OCI-LY1 (cell line): ENCODE data around the gene PERCC1.
"Not testable (repeated sequence)": the region's sequence is repeated elsewhere in the genome, so short reads cannot be mapped to it uniquely, and the experiment has no call there.

ENCODE experiments used
- H2AFZ ChIP-seq: fragments of 200-600 bp; sonication (generic), shearing (Covaris generic); 2 replicates; pipeline ENCODE4 v1.6.0; 2014; ENCODE audit warnings: antibody characterized with exemption, mild to moderate bottlenecking, low read length
- H3F3A ChIP-seq: fragments of 200-600 bp; sonication (generic), shearing (Covaris generic); 2 replicates; pipeline ENCODE4 v1.6.0; 2014; ENCODE audit warnings: mild to moderate bottlenecking, antibody characterized with exemption, low read length, moderate library complexity; ENCODE audit not compliant: insufficient read depth
- H3K27ac ChIP-seq: fragments of 200-600 bp; sonication (generic); 2 replicates; pipeline ENCODE4 v1.5.1; 2014; ENCODE audit warnings: low read length, mixed run types, mild to moderate bottlenecking, low read depth; ENCODE audit not compliant: poor library complexity, severe bottlenecking
- H3K27me3 ChIP-seq: fragments of 200-600 bp; sonication (generic); 2 replicates; pipeline ENCODE4 v1.6.0; 2014; ENCODE audit warnings: antibody characterized with exemption, mild to moderate bottlenecking, low read length, moderate library complexity; ENCODE audit not compliant: insufficient read depth
- H3K36me3 ChIP-seq: fragments of 200-600 bp; sonication (generic); 2 replicates; pipeline ENCODE4 v1.6.1; 2014; ENCODE audit warnings: mild to moderate bottlenecking, antibody characterized with exemption, low read length, moderate library complexity, mixed read lengths; ENCODE audit not compliant: insufficient read depth
- H3K4me1 ChIP-seq: fragments of 200-600 bp; sonication (generic); 2 replicates; pipeline ENCODE4 v1.5.1; 2014; ENCODE audit warnings: mild to moderate bottlenecking, low read length, moderate library complexity; ENCODE audit not compliant: insufficient read depth, severe bottlenecking
- H3K4me2 ChIP-seq: fragments of 200-600 bp; sonication (generic), shearing (Covaris generic); 2 replicates; pipeline ENCODE4 v1.6.1; 2014; ENCODE audit warnings: low read length
- H3K4me3 ChIP-seq: fragments of 200-600 bp; sonication (generic); 2 replicates; pipeline ENCODE4 v1.5.1; 2014; ENCODE audit warnings: low read length, low read depth, mild to moderate bottlenecking, mixed read lengths; ENCODE audit not compliant: poor library complexity, severe bottlenecking
- H3K79me2 ChIP-seq: fragments of 200-600 bp; shearing (Covaris generic); 2 replicates; pipeline ENCODE4 v1.6.1; 2016; ENCODE audit warnings: mixed run types, low read length, mixed read lengths; ENCODE audit not compliant: insufficient read depth
- H3K9ac ChIP-seq: fragments of 200-600 bp; sonication (generic), shearing (Covaris generic); 2 replicates; pipeline ENCODE4 v1.6.1; 2014; ENCODE audit warnings: mild to moderate bottlenecking, low read length, mixed read lengths
- H3K9me2 ChIP-seq: fragments of 200-600 bp; sonication (generic), shearing (Covaris generic); 2 replicates; pipeline ENCODE4 v1.6.1; 2014; ENCODE audit warnings: low read depth, mild to moderate bottlenecking, low read length, mixed read lengths
- H3K9me3 ChIP-seq: fragments of 200-600 bp; shearing (Covaris generic); 2 replicates; pipeline ENCODE4 v1.6.1; 2014; ENCODE audit warnings: low read length, mixed read lengths
- H4K20me1 ChIP-seq: fragments of 200-600 bp; sonication (generic), shearing (Covaris generic); 2 replicates; pipeline ENCODE4 v1.6.0; 2016; ENCODE audit warnings: mild to moderate bottlenecking, low read length; ENCODE audit not compliant: insufficient read depth
- CTCF ChIP-seq: fragments of 200-600 bp; sonication (generic), shearing (Covaris generic); IDR thresholded peaks from 2 replicates; pipeline ENCODE4 v1.5.1; 2017; ENCODE audit warnings: mild to moderate bottlenecking, antibody characterized with exemption, low read length, moderate library complexity, mixed read lengths
- EZH2 ChIP-seq: fragments of 200-600 bp; sonication (generic), shearing (Covaris generic); IDR thresholded peaks from 2 replicates; pipeline ENCODE4 v1.8.0; 2017; ENCODE audit warnings: borderline replicate concordance, mixed run types, mild to moderate bottlenecking, antibody characterized with exemption, low read length, moderate library complexity, mixed read lengths

Gene PERCC1

GRCh38 chr16:1466054-1466453 lies 35.2 kb downstream of the PERCC1 start:
- peaks cover 10% of the 10 kb centered on the region for H3K79me2 ChIP-seq
- H3K4me2 ChIP-seq, result no peak overlapping the region
- TF ChIP-seq CTCF, result no peak
- TF ChIP-seq EZH2, result no peak
- H3F3A ChIP-seq, result no peaks in the 10 kb centered on the region
- H4K20me1 ChIP-seq, result no peaks in the 10 kb centered on the region
- H3K27me3 ChIP-seq, result no peaks in the 10 kb centered on the region
- H3K36me3 ChIP-seq, result 0 out of 2 replicates have a peak, but pooled peaks cover 4% of the 10 kb centered on the region
- no peak overlapping the region for H3K4me3 ChIP-seq
- H3K9ac ChIP-seq, result no peak overlapping the region
- H3K27ac ChIP-seq, result no peak overlapping the region
- H2AFZ ChIP-seq, result no peak overlapping the region
- H3K9me3 ChIP-seq, result no peaks in the 10 kb centered on the region
- no peaks in the 10 kb centered on the region for H3K9me2 ChIP-seq
- no peaks in the 10 kb centered on the region for H3K4me1 ChIP-seq

DNA sequence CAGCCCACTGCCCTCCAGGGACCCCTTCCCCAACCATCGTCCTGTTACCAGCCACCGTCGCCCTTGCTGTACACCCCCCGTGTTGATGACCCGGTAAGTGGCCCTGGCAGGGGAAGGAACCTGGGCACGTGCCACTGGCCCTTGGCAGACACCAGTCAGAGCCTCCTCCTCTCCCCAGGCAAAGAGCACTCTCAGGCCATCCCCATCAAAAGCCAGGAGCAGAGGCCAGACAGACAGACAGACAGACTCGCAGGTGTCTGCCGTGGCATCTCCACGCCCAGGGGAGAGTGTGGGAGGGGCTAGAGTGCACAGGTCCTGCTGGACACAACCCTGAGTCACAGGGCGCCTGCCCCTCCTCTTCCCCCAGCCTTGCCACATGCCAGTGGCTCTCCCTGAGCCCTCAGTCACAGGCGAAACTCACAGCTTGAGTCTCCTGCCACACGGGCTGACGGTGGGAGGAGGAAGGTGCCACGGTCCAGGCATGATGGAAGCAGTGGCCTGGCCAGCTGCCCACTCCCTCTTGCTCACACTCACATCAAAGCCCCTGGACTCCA lies 36.2 kb downstream of the PERCC1 start:
- Histone ChIP-seq H3K27me3 (no peaks in the 10 kb centered on the region), H3K4me2 (no peak overlapping the region), H3K4me3 (no peak overlapping the region), H3K27ac (no peak overlapping the region), H3K4me1 (no peaks in the 10 kb centered on the region), H4K20me1 (no peaks in the 10 kb centered on the region), H3K9ac (no peak overlapping the region), H3K79me2 (peaks cover 10% of the 10 kb centered on the region), H3K9me3 (no peaks in the 10 kb centered on the region), H3K36me3 (no peaks in the 10 kb centered on the region), H3F3A (no peaks in the 10 kb centered on the region), H3K9me2 (no peaks in the 10 kb centered on the region), H2AFZ (no peak overlapping the region)
- TF ChIP-seq CTCF, result no peak
- TF ChIP-seq EZH2, result no peak

DNA sequence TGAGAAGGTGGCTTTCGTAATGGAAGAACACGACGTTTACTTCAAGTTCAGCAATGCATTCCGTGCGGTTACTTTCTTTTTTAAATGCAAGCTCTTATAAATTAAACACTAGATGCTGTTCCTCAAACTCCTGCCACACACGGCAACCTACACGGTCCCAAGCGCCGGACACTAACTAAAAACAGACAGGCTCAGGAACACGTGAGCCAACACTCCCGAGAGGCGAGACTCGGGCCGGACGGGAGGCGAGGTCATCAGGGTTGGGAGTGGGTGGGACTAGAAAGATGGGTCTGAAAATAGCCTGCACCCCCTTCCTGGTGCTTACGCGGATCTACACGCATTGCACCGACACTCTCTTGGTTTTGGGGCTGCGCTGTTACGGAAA lies 37.5 kb downstream of the PERCC1 start:
- no peaks in the 10 kb centered on the region for H4K20me1 ChIP-seq
- H2AFZ ChIP-seq, result no peak overlapping the region
- H3K79me2 ChIP-seq, result peaks cover 10% of the 10 kb centered on the region
- no peaks in the 10 kb centered on the region for H3K9me2 ChIP-seq
- no peak overlapping the region for H3K27ac ChIP-seq
- no peak overlapping the region for H3K4me2 ChIP-seq
- H3K9me3 ChIP-seq, result no peaks in the 10 kb centered on the region
- TF ChIP-seq CTCF, result no peak
- no peak for TF ChIP-seq EZH2
- H3K36me3 ChIP-seq, result no peaks in the 10 kb centered on the region
- no peak overlapping the region for H3K9ac ChIP-seq
- no peaks in the 10 kb centered on the region for H3F3A ChIP-seq
- peaks cover 8% of the 10 kb centered on the region for H3K4me1 ChIP-seq
- H3K27me3 ChIP-seq, result no peaks in the 10 kb centered on the region
- H3K4me3 ChIP-seq, result no peak overlapping the region

DNA sequence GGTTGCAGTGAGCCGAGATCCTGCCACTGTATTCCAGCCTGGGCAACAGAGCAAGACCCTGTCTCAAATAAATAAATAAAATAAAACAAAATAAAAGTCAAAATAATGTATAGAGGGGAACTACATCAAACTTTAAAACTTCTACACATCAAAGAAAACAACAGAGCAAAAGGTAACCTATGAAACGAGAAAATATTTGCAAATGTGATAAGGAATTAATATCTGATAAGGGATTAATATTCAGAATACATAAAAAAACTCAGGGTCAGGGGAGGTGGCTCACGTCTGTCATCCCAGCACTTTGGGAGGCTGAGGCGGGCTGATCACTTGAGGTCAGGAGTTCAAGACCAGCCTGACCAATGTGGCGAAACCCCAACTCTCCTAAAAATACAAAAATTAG lies 38.3 kb downstream of the PERCC1 start:
- H3F3A ChIP-seq, H2AFZ ChIP-seq, H3K9me3 ChIP-seq, H3K9me2 ChIP-seq, H3K27me3 ChIP-seq, H3K36me3 ChIP-seq, H3K9ac ChIP-seq, H3K4me2 ChIP-seq, H3K27ac ChIP-seq, H4K20me1 ChIP-seq, H3K4me3 ChIP-seq: not testable (repeated sequence)
- Histone ChIP-seq H3K4me1 (peaks cover 15% of the 10 kb centered on the region), H3K79me2 (peaks cover 13% of the 10 kb centered on the region)
